Stimulated activated CD4-positive, alpha-beta T cell treated with anti-CD3 and anti-CD28 coated beads, TNF-alpha, amount 100 ng/mL, for 1 hour (primary cell): ENCODE measurements around the gene SLCO4A1.

Source experiments
- DNase-seq, 3 donors: peaks; one replicate each; pipeline ENCODE4 v3.0.0-alpha.2; 2020; ENCODE audit warnings: low read depth in 3 of 3, low spot score in 1 of 3

Gene SLCO4A1

GRCh38 chr20:62664019-62664971 lies 22.0 kb downstream of the SLCO4A1 start:
- no peak for DNase-seq

DNA sequence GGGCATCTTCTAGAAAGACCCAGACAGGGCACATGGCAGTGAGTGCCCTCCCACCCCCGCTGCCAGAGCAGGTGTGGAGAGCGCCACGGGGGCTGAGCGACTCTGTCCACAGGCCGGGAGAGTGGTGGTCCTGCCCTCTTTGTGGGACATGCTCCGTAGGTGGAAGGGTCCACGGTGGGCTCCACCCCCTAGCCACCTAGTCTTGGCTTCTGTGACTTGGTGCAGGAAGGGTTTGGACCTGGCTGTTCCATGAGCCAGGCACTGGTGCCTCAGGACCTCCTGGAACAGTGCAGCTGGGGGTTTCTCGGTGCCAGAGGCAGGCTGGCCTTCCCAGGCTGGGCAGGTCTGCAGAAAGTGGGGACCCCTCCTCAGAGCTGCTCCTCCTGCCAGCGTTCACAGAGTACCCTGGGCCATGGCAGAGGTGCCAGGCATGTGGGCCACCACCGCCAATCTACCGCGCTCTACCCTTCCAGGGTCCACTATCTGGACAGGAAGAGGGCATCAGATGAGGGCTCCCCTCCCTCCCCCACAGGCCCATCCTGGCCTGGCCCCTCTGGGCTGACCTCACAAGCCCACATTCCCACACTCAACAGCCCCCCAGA lies 23.0 kb downstream of the SLCO4A1 start:
- DNase-seq = no peak

DNA sequence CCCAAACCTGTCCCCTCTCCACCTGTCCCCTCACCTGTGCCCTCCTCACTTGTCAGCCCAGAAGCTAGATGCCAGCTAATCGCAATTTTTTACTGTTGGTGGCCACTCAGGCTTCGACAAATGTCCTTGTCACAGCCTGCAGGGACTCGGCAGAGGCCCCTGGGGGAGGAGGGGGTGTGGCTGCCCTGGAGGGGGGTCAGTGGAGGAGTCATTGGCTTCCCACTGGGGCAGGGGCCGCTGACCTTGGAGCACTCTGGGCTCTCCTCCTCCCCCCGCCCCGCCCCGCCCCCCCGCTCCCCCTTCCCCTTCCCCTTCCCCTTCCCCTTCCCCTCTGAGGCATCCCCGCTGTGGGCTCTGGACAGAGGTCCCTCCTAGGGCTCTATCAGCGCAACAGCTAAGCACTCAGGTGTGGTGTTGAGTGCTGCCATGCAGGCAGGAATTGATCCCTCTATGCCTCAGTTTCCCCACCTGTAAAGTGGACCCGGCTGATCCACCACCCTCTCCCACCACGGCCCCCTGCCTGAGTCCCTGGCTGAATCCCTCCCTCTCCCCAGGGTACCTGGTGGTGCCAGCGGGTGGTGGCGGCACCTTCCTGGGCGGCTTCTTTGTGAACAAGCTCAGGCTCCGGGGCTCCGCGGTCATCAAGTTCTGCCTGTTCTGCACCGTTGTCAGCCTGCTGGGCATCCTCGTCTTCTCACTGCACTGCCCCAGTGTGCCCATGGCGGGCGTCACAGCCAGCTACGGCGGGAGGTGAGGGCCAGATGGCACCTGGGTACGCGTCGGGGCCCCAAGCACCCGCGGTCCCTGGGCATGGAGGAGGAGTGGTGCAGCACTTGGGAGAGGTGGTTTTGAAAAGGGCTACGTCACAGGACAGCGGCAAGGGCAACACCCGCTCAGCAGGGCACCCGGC lies 23.8 kb downstream of the SLCO4A1 start:
- no peak for DNase-seq

DNA sequence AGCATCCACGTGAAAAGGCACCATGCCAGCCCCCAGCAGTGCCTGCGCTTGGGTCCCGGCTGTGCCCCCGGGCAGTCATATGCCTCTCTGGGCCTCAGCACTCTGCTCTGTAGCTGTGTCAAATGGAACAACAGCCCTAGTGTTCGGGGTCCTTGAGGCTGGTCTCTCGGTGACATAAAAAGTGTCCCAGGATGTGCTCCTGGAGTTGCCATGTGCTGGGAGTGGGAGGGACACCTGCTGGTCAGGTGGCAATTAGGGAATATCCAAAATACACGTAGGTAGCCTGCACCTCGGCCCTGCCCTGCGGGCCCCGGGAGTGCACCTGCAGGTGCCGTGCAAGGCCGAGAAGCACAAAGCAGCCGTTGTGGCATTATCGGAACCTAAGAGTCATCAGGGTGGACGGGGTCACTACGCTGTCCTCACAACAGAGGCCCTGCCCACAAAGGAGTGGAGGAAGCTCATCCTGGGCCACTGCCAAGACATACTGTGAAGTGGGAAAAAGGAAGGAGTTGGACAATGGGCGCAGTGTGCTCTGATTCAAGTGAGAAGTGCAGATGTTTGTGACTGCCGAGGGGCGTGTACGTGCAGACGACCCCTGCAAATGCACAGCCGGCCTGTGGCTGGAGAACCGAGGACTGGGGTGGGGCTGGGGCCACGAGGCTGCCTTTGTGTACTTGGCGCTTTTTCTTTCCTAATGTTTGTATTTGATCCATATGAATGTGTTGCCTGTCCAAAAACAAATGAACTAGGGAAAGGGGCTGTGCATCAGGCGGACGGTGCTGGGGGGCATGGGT lies 24.6 kb downstream of the SLCO4A1 start:
- DNase-seq = no peak

- DNase-seq = no peak
Observed at GRCh38 chr20:62667530-62668440, 25.5 kb downstream of the SLCO4A1 start.

DNA sequence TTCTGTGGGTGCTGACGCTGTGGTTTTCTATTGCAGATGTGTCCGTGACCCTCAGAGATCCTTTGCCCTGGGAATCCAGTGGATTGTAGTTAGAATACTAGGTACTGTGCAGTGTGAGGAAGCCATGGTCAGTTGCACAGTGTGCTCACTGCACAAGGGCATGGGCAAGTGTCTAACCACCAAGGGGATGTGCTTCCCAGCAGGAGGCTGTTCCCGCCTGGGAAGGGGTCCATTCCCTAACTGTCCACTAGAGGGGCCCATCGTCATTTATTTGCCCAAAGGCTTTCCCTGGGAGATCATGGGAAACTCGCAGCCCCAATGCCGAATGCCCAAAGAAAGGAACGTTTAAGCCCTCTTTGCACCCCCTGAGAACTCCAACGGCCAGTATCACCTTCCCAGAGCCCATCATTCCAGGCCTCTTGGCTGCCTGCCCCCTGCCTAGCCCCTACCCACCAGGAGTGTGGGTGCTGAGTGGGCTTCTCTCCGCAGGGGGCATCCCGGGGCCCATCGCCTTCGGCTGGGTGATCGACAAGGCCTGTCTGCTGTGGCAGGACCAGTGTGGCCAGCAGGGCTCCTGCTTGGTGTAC lies 26.2 kb downstream of the SLCO4A1 start:
- no peak for DNase-seq

GRCh38 chr20:62669249-62669648 lies 26.9 kb downstream of the SLCO4A1 start:
- DNase-seq = no peak

DNA sequence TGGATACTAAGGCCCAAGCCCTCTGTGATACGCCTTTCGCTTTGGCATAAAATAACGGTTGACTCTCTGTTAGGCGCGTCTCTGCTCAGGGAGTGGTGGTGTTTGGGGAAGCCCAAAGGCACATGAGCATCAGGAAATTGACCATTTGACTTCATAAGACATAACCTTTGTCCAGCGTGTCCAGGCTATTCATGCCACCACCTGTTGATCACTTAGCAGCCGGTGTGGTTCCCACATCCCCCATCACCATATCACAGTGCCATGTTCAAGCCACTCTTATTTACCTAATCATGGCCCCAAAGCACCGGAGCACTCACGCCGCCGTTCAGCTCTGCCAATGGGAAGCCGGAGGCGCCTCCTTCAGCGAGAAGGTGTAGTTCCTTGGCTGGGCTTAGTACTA lies 27.9 kb downstream of the SLCO4A1 start:
- DNase-seq = no peak

- no peak for DNase-seq
Observed at GRCh38 chr20:62670998-62671397, 28.7 kb downstream of the SLCO4A1 start.

DNA sequence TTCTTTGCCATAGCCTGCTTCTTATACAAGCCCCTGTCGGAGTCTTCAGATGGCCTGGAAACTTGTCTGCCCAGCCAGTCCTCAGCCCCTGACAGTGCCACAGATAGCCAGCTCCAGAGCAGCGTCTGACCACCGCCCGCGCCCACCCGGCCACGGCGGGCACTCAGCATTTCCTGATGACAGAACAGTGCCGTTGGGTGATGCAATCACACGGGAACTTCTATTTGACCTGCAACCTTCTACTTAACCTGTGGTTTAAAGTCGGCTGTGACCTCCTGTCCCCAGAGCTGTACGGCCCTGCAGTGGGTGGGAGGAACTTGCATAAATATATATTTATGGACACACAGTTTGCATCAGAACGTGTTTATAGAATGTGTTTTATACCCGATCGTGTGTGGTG lies 29.5 kb downstream of the SLCO4A1 start:
- no peak for DNase-seq

- no peak for DNase-seq
Observed at GRCh38 chr20:62674370-62674769, 32.1 kb downstream of the SLCO4A1 start.

- DNase-seq = no peak
Observed at GRCh38 chr20:62675156-62675876, 33.0 kb downstream of the SLCO4A1 start.

- no peak for DNase-seq
Observed at GRCh38 chr20:62675877-62676260, 33.6 kb downstream of the SLCO4A1 start.

- no peak for DNase-seq
Observed at GRCh38 chr20:62676976-62677375, 34.7 kb downstream of the SLCO4A1 start.

DNA sequence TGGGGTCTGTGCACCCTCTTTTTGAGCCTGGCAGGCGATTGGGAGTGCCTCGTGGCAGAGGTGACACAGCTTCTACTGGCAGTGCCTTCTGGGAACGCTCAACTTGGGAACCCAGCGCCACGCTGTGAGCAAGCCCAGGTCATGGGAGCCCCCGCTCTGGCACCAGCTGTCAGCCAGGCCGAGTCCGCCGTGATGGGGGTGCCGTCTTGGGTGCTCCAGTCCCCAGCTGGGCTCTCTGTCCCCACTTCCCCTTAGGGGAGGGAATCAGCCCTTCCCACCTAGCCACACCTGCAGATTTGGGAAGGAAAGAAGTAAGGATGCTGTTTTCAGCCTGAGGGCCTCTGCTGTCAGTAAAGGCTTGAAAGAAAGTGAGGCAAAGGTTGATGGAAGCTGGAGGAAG lies 35.4 kb downstream of the SLCO4A1 start:
- no peak for DNase-seq

- DNase-seq = no peak
Observed at GRCh38 chr20:62678553-62678952, 36.2 kb downstream of the SLCO4A1 start.

DNA sequence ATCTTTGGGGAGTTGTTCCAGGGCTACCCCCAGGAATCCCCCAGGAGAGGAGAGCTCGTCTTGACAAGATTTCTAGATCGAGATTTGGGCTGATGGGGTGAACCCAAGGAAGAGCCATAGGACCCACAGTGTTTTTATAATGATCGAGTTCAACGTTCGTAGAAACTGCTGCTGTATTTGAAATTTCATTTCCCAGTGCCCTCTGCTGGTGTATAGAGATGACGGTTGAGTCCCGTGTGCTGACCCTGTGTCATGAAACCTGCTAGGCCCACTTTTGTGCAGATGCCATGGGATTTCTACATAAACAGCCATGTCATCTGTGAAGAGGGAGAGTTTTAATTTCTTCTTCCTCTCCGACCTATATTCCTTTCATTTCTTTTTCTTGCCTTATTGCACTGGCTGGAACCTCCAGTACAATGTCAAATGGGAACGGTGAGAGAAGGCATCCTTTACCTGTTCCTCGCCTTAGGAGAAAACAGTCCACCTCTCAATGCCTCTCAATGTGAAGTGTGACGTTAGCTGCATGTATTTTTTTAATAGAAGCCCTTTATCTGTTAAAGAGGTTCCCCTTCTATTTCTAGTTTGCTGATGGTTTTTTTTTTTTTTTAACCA lies 37.8 kb downstream of the SLCO4A1 start:
- no peak for DNase-seq

GRCh38 chr20:62682912-62683517 lies 40.7 kb downstream of the SLCO4A1 start:
- no peak for DNase-seq
